Smooth muscle cell (in vitro differentiated cells): ENCODE data around the gene CD44. TPM values are rescaled to one million over a fixed set of nuclear protein-coding genes. Genes with fewer than 3 reads are reported as not detected.

Experiments used
- DNase-seq: peaks from one replicate; lab custom pipeline; 2025; ENCODE audit not compliant: unreplicated experiment; lab: John Stamatoyannopoulos, UW
- H2AFZ ChIP-seq: fragments of 200-600 bp; sonication (generic); 2 replicates; pipeline ENCODE4 v1.6.0; 2016; ENCODE audit warnings: antibody characterized with exemption, low read depth, mild to moderate bottlenecking
- H3F3A ChIP-seq: fragments of 200-600 bp; sonication (generic); 2 replicates; pipeline ENCODE4 v1.6.0; 2017; ENCODE audit warnings: antibody characterized with exemption, low read depth
- H3K27ac ChIP-seq: fragments of 200-600 bp; sonication (generic); 2 replicates; pipeline ENCODE4 v1.5.1; 2016; ENCODE audit warnings: low read depth, mild to moderate bottlenecking
- H3K27me3 ChIP-seq: fragments of 200-600 bp; sonication (generic); 2 replicates; pipeline ENCODE4 v1.6.1; 2016; ENCODE audit warnings: low read depth, mild to moderate bottlenecking
- H3K36me3 ChIP-seq: fragments of 200-600 bp; sonication (generic); 2 replicates; pipeline ENCODE4 v1.5.1; 2016; ENCODE audit warnings: low read depth
- H3K4me1 ChIP-seq: fragments of 200-600 bp; sonication (generic); 2 replicates; pipeline ENCODE4 v1.5.1; 2016; ENCODE audit warnings: low read depth
- H3K4me2 ChIP-seq: fragments of 200-600 bp; sonication (generic); 2 replicates; pipeline ENCODE4 v1.6.0; 2016; ENCODE audit warnings: mild to moderate bottlenecking
- H3K4me3 ChIP-seq: fragments of 200-600 bp; sonication (generic); 2 replicates; pipeline ENCODE4 v1.5.1; 2016; ENCODE audit warnings: mild to moderate bottlenecking
- H3K79me2 ChIP-seq: fragments of 200-600 bp; sonication (generic); 2 replicates; pipeline ENCODE4 v1.6.0; 2016; ENCODE audit warnings: low read depth, mild to moderate bottlenecking
- H3K9ac ChIP-seq: fragments of 200-600 bp; sonication (generic); 2 replicates; pipeline ENCODE4 v1.6.0; 2016; ENCODE audit warnings: low read depth
- H3K9me3 ChIP-seq: fragments of 200-600 bp; sonication (generic); replicated peaks from 2 replicates; pipeline ENCODE4 v1.5.1; 2016; ENCODE audit warnings: low read depth
- H4K20me1 ChIP-seq: fragments of 200-600 bp; sonication (generic); 2 replicates; pipeline ENCODE4 v1.6.0; 2016; ENCODE audit warnings: low read depth
- WGBS: methylation state at CpG from one replicate; pipeline ENCODE4 v1.1.7; 2016; ENCODE audit warnings: low lambda C conversion rate; 5-methylcytosine and 5-hydroxymethylcytosine counted together
- polyA plus RNA-seq: library from polyadenylated mRNA; unstranded; fragments of >200 nt; fragmentation: Nextera tagmentation; extraction: Ambion mirVana; gene quantifications from 2 replicates; pipeline ENCODE4 v1.2.1, GENCODE V29; 2016
- total RNA-seq: library from RNA; depleted of rRNA; stranded (reverse); fragments of >200 nt; gene quantifications from 2 replicates; pipeline ENCODE4 v1.2.3, GENCODE V29; 2014
- TF ChIP-seq, protein P1 (sequence below): fragments of 200-600 bp; sonication (generic); IDR thresholded peaks from 2 replicates; pipeline ENCODE4 v1.5.1; 2017; ENCODE audit warnings: borderline replicate concordance, mild to moderate bottlenecking, antibody characterized with exemption; ENCODE audit not compliant: insufficient read depth, poor library complexity, severe bottlenecking

The CD44 gene
- total and polyA plus RNA-seq, 2 experiments from 2014 or later, result 116 to 248 TPM

DNA sequence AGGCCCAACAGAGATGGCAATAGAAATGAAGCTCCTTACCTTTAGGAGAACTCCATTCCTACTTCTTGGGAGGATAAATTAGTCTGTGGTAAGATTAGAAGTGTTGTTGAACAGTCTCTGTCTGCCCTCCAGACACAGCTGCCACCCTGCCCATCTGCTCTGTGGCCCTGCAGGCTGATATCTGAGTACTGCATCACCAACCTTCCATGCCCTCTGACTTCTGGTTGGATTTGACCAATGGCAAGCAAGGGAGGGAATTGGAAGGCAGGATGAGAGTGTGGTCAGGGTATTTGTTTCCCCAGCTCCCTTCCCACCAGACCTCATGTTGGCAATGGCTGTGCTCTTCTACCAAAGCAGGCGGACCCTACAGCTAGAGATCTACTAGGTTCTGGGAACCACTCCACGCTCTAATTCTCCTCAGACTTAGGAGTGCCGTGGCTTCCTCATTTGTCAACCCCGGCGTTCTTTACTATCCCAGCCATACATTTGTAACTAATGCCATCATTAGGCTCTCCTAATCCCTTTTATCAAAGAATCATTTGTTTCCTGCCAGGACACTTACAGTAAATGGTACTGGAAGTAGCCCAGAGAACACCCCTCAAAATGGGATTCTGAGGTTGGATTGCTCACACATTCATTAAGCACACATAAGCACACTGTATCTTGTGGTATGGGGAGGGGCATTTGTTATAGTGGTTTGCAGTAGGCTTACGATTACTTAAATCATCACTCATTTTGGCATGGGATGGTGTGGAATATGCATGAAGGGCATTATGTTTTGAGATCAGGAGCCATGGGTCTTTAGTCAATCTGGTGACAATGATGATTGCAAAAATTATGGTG, 35.4 kb upstream of the CD44 start:
- Histone ChIP-seq H3K79me2 (no peaks in the 10 kb centered on the region), H4K20me1 (no peaks in the 10 kb centered on the region), H3F3A (peaks cover 12% of the 10 kb centered on the region), H2AFZ (no peak overlapping the region), H3K27me3 (no peaks in the 10 kb centered on the region), H3K27ac (no peak overlapping the region), H3K4me2 (peak overlapping the region; percentile 52), H3K9ac (no peak overlapping the region), H3K4me1 (peaks cover 4% of the 10 kb centered on the region), H3K4me3 (no peak overlapping the region), H3K36me3 (no peaks in the 10 kb centered on the region), H3K9me3 (no peaks in the 10 kb centered on the region)
- DNase-seq, result no peak
- TF ChIP-seq, protein P1, sequence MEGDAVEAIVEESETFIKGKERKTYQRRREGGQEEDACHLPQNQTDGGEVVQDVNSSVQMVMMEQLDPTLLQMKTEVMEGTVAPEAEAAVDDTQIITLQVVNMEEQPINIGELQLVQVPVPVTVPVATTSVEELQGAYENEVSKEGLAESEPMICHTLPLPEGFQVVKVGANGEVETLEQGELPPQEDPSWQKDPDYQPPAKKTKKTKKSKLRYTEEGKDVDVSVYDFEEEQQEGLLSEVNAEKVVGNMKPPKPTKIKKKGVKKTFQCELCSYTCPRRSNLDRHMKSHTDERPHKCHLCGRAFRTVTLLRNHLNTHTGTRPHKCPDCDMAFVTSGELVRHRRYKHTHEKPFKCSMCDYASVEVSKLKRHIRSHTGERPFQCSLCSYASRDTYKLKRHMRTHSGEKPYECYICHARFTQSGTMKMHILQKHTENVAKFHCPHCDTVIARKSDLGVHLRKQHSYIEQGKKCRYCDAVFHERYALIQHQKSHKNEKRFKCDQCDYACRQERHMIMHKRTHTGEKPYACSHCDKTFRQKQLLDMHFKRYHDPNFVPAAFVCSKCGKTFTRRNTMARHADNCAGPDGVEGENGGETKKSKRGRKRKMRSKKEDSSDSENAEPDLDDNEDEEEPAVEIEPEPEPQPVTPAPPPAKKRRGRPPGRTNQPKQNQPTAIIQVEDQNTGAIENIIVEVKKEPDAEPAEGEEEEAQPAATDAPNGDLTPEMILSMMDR, result no peak
- 39% methylated on average over 6 of the region's 6 CpGs for WGBS

DNA sequence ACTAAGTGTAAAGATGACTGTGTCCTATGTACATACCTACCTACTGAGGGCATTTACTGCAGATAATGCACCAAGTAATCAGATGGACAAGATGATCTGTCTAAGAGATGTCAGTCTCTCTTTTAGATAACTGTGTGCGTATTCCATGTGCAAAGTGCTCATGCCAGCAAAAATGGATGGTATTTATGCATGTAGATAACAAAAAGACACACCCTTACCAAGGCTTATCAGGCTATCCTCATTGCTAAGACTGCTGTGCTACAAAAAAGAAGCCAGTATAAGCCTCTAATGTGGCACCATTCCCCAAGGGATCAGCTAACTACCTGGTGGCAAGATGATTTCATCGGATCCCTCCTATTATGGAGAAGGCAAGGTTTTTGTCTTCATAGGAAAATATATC, 34.3 kb upstream of the CD44 start:
- H3K27ac ChIP-seq, result no peak overlapping the region
- no peaks in the 10 kb centered on the region for H3K4me1 ChIP-seq
- TF ChIP-seq, protein P1, result no peak
- no peaks in the 10 kb centered on the region for H3K9me3 ChIP-seq
- no peaks in the 10 kb centered on the region for H4K20me1 ChIP-seq
- H3K4me2 ChIP-seq, result no peak overlapping the region
- no peaks in the 10 kb centered on the region for H3K79me2 ChIP-seq
- no peak overlapping the region for H2AFZ ChIP-seq
- H3K27me3 ChIP-seq, result no peaks in the 10 kb centered on the region
- 92% methylated on average over 2 of the region's 2 CpGs for WGBS
- H3F3A ChIP-seq, result peaks cover 4% of the 10 kb centered on the region
- no peak overlapping the region for H3K4me3 ChIP-seq
- no peak overlapping the region for H3K9ac ChIP-seq
- no peaks in the 10 kb centered on the region for H3K36me3 ChIP-seq
- DNase-seq, result no peak

DNA sequence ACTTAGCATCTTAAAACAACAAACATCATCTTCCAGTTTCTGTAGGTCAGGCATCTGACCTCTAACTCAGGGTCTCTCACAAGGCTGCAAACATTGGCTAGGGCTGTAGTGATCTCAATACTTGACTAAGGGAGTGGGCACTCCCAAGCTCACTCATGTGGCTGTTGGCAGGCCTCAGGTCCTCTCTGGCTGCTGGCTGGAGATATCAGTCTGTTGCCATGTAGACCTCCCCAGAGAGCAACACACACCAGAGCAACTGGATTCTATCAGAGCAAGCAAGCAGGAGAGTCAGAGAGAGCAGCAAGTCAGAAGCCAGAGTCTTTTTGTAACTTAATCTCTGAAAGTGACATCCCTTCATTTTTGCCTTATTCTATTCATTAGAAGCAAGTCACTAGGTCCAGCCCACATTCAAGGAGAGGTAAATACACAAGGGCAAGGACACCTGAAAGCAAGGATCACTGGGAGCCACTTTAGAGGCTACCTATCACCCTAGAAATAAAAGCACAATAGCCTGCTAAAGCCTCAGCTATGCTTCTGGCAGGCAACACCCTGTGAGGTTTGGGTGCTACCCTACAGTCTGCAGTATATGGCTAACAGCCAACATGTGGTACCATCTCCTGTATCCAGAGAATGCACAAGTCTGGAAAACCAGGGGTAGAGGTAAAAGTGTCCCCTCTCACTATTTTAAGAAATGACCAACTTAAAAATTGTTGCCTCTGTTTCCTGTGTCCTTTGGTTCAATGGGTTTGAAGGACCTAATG, 33.5 kb upstream of the CD44 start:
- DNase-seq, result no peak
- Histone ChIP-seq H3K9me3 (no peaks in the 10 kb centered on the region), H4K20me1 (no peaks in the 10 kb centered on the region), H3K4me3 (no peak overlapping the region), H2AFZ (no peak overlapping the region), H3K36me3 (no peaks in the 10 kb centered on the region), H3K27ac (no peak overlapping the region), H3K4me2 (no peak overlapping the region), H3K4me1 (no peaks in the 10 kb centered on the region), H3K79me2 (no peaks in the 10 kb centered on the region), H3K9ac (no peak overlapping the region), H3K27me3 (no peaks in the 10 kb centered on the region), H3F3A (no peaks in the 10 kb centered on the region)
- TF ChIP-seq, protein P1, result no peak
